ENCODE results near the gene LRRC8D. TPM values are rescaled to one million over a fixed set of nuclear protein-coding genes. Genes with fewer than 3 reads are reported as not detected.

The LRRC8D gene
- total RNA-seq, 1 donor from 2014 or later: 30.6 TPM

- no peak for TF ChIP-seq CTCF (IDR thresholded peaks at IDR 0.05; ENCODE audit: insufficient read depth, low read length, poor library complexity, severe bottlenecking)
- no peak for DNase-seq (ENCODE audit: low read depth)
- H3K4me3 ChIP-seq (ENCODE audit: low read depth, low read length): no peak overlapping the region
- no peaks in the 10 kb centered on the region for H3K27me3 ChIP-seq (ENCODE audit: control insufficient read depth, insufficient read depth, low read length)
- no peaks in the 10 kb centered on the region for H3K36me3 ChIP-seq (ENCODE audit: control insufficient read depth, insufficient read depth, low read length)
Observed at GRCh38 chr1:89905395-89906058, 84.7 kb downstream of the LRRC8D start.

GRCh38 chr1:89906088-89906487 lies 85.3 kb downstream of the LRRC8D start:
- Histone ChIP-seq H3K4me3 (ENCODE audit: low read depth, low read length) (no peak overlapping the region), H3K36me3 (ENCODE audit: control insufficient read depth, insufficient read depth, low read length) (no peaks in the 10 kb centered on the region), H3K27me3 (ENCODE audit: control insufficient read depth, insufficient read depth, low read length) (no peaks in the 10 kb centered on the region)
- no peak for DNase-seq (ENCODE audit: low read depth)
- TF ChIP-seq CTCF (IDR thresholded peaks at IDR 0.05; ENCODE audit: insufficient read depth, low read length, poor library complexity, severe bottlenecking): no peak

- no peaks in the 10 kb centered on the region for H3K36me3 ChIP-seq (ENCODE audit: control insufficient read depth, insufficient read depth, low read length)
- DNase-seq (ENCODE audit: low read depth): no peak
- no peak overlapping the region for H3K4me3 ChIP-seq (ENCODE audit: low read depth, low read length)
- no peak for TF ChIP-seq CTCF (IDR thresholded peaks at IDR 0.05; ENCODE audit: insufficient read depth, low read length, poor library complexity, severe bottlenecking)
- no peaks in the 10 kb centered on the region for H3K27me3 ChIP-seq (ENCODE audit: control insufficient read depth, insufficient read depth, low read length)
Observed at GRCh38 chr1:89907727-89908212, 86.9 kb downstream of the LRRC8D start.

GRCh38 chr1:89908273-89908671 lies 87.4 kb downstream of the LRRC8D start:
- H3K4me3 ChIP-seq (ENCODE audit: low read depth, low read length): no peak overlapping the region
- no peak for TF ChIP-seq CTCF (IDR thresholded peaks at IDR 0.05; ENCODE audit: insufficient read depth, low read length, poor library complexity, severe bottlenecking)
- no peak for DNase-seq (ENCODE audit: low read depth)
- H3K36me3 ChIP-seq (ENCODE audit: control insufficient read depth, insufficient read depth, low read length): no peaks in the 10 kb centered on the region
- no peaks in the 10 kb centered on the region for H3K27me3 ChIP-seq (ENCODE audit: control insufficient read depth, insufficient read depth, low read length)

GRCh38 chr1:89908672-89909436 lies 88.0 kb downstream of the LRRC8D start:
- DNase-seq (ENCODE audit: low read depth): no peak
- Histone ChIP-seq H3K36me3 (ENCODE audit: control insufficient read depth, insufficient read depth, low read length) (no peaks in the 10 kb centered on the region), H3K4me3 (ENCODE audit: low read depth, low read length) (no peak overlapping the region), H3K27me3 (ENCODE audit: control insufficient read depth, insufficient read depth, low read length) (no peaks in the 10 kb centered on the region)
- no peak for TF ChIP-seq CTCF (IDR thresholded peaks at IDR 0.05; ENCODE audit: insufficient read depth, low read length, poor library complexity, severe bottlenecking)
